Parathyroid adenoma (tissue), 2 donors: ENCODE data around the gene CPSF2.
A peak's percentile ranks its signal among the peaks of the same experiment; 100 is the strongest.

Source experiments
- H2AFZ ChIP-seq: fragments of 300-600 bp; sonication (generic); one replicate; pipeline ENCODE4 v1.7.0; 2017; ENCODE audit warnings: antibody characterized with exemption, mild to moderate bottlenecking
- H3K27ac ChIP-seq: fragments of 300-600 bp; sonication (generic); one replicate; pipeline ENCODE4 v1.7.0; 2017
- H3K27me3 ChIP-seq: fragments of 300-600 bp; sonication (generic); one replicate; pipeline ENCODE4 v1.7.0; 2017; ENCODE audit warnings: low read length; ENCODE audit not compliant: control insufficient read depth, insufficient read depth
- H3K36me3 ChIP-seq: fragments of 300-600 bp; sonication (generic); one replicate; pipeline ENCODE4 v1.7.0; 2017; ENCODE audit warnings: low read length; ENCODE audit not compliant: control insufficient read depth, insufficient read depth
- H3K4me1 ChIP-seq: fragments of 300-600 bp; sonication (generic); one replicate; pipeline ENCODE4 v1.7.0; 2017; ENCODE audit warnings: control low read depth
- H3K4me2 ChIP-seq: fragments of 300-600 bp; sonication (generic); one replicate; pipeline ENCODE4 v1.7.0; 2017; ENCODE audit warnings: low read length
- H3K4me3 ChIP-seq: fragments of 300-600 bp; sonication (generic); one replicate; pipeline ENCODE4 v1.7.0; 2017; ENCODE audit warnings: low read depth, low read length
- H3K79me2 ChIP-seq: fragments of 300-600 bp; sonication (generic); one replicate; pipeline ENCODE4 v1.7.0; 2017; ENCODE audit warnings: control low read depth
- H3K9ac ChIP-seq: fragments of 300-600 bp; sonication (generic); one replicate; pipeline ENCODE4 v1.7.0; 2017; ENCODE audit warnings: mild to moderate bottlenecking
- H3K9me3 ChIP-seq: fragments of 300-600 bp; sonication (generic); one replicate; pipeline ENCODE4 v1.7.0; 2017; ENCODE audit warnings: low read length; ENCODE audit not compliant: control insufficient read depth
- TF ChIP-seq, protein P1 (sequence below): fragments of 300-600 bp; sonication (generic); IDR thresholded peaks from one replicate; pipeline ENCODE4 v1.7.0; 2017; ENCODE audit warnings: antibody characterized with exemption, mild to moderate bottlenecking
- donor health status: primary hyperparathyroidism.

The CPSF2 gene

GRCh38 chr14:92122761-92123160, 992 bp downstream of the CPSF2 start:
- peak overlapping the region; percentile 99 for H2AFZ ChIP-seq
- H3K27ac ChIP-seq, result peak overlapping the region; percentile 93
- H3K9me3 ChIP-seq, result no peaks in the 10 kb centered on the region
- H3K4me1 ChIP-seq, result peaks cover 3% of the 10 kb centered on the region
- H3K9ac ChIP-seq, result peak overlapping the region; percentile 88
- H3K79me2 ChIP-seq, result peaks cover 5% of the 10 kb centered on the region
- H3K27me3 ChIP-seq, result no peaks in the 10 kb centered on the region
- H3K4me2 ChIP-seq, result peak overlapping the region; percentile 84
- H3K36me3 ChIP-seq, result no peaks in the 10 kb centered on the region
- TF ChIP-seq, protein P1, sequence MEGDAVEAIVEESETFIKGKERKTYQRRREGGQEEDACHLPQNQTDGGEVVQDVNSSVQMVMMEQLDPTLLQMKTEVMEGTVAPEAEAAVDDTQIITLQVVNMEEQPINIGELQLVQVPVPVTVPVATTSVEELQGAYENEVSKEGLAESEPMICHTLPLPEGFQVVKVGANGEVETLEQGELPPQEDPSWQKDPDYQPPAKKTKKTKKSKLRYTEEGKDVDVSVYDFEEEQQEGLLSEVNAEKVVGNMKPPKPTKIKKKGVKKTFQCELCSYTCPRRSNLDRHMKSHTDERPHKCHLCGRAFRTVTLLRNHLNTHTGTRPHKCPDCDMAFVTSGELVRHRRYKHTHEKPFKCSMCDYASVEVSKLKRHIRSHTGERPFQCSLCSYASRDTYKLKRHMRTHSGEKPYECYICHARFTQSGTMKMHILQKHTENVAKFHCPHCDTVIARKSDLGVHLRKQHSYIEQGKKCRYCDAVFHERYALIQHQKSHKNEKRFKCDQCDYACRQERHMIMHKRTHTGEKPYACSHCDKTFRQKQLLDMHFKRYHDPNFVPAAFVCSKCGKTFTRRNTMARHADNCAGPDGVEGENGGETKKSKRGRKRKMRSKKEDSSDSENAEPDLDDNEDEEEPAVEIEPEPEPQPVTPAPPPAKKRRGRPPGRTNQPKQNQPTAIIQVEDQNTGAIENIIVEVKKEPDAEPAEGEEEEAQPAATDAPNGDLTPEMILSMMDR, result no peak
- peak overlapping the region; percentile 84 for H3K4me3 ChIP-seq

DNA sequence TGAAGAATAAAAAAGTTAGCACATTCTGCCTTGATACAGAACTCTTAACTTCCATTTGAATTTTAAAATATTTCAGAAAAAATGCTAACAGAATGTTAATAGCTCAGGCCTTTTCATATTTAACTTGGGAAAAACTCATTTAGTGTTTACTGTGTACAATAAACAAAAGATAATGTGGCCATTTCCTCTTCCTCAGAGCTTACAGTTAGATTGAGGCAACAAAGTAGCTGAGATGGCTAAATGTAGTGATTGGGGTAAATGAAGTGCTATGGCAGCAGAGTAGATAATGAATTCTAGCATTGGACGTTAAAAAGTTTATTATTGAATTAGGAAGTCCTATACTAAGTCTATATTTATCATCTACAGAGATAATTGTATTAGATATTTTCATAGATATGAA, 12.7 kb downstream of the CPSF2 start:
- H2AFZ ChIP-seq, result no peak overlapping the region
- H3K4me2 ChIP-seq, result no peak overlapping the region
- no peaks in the 10 kb centered on the region for H3K27me3 ChIP-seq
- TF ChIP-seq, protein P1, result no peak
- no peaks in the 10 kb centered on the region for H3K4me1 ChIP-seq
- H3K27ac ChIP-seq, result no peak overlapping the region
- no peaks in the 10 kb centered on the region for H3K9me3 ChIP-seq
- H3K36me3 ChIP-seq, result no peaks in the 10 kb centered on the region
- no peaks in the 10 kb centered on the region for H3K79me2 ChIP-seq
- no peak overlapping the region for H3K9ac ChIP-seq
- no peak overlapping the region for H3K4me3 ChIP-seq

DNA sequence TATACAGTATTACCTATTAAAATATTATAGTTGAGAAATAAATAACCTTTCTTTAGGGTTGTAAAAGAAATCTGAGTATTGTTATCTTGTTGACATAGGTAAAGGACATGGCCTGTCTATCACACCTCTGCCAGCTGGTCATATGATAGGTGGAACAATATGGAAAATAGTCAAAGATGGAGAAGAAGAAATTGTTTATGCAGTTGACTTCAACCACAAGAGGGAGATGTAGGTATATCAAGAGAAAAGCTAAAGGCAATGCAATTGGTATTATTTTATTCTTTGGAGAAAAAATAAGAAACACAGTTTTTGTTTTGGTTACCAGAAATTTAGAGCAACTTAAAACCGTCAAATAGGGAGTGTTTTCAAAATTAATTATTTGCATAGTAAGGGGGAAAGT, 13.5 kb downstream of the CPSF2 start:
- Histone ChIP-seq H3K4me1 (no peaks in the 10 kb centered on the region), H3K9me3 (no peaks in the 10 kb centered on the region), H2AFZ (no peak overlapping the region), H3K27ac (no peak overlapping the region), H3K4me2 (no peak overlapping the region), H3K79me2 (no peaks in the 10 kb centered on the region), H3K9ac (no peak overlapping the region), H3K27me3 (no peaks in the 10 kb centered on the region), H3K36me3 (no peaks in the 10 kb centered on the region), H3K4me3 (no peak overlapping the region)
- TF ChIP-seq, protein P1, result peak; percentile 39

- no peaks in the 10 kb centered on the region for H3K79me2 ChIP-seq
- H3K4me3 ChIP-seq, result no peak overlapping the region
- H3K4me2 ChIP-seq, result no peak overlapping the region
- H3K36me3 ChIP-seq, result no peaks in the 10 kb centered on the region
- no peak overlapping the region for H3K27ac ChIP-seq
- no peaks in the 10 kb centered on the region for H3K27me3 ChIP-seq
- H2AFZ ChIP-seq, result no peak overlapping the region
- H3K9ac ChIP-seq, result no peak overlapping the region
- H3K9me3 ChIP-seq, result no peaks in the 10 kb centered on the region
- TF ChIP-seq, protein P1, result no peak
- no peaks in the 10 kb centered on the region for H3K4me1 ChIP-seq
These were observed 21.5 kb downstream of the CPSF2 start for GRCh38 chr14:92143309-92143708.

DNA sequence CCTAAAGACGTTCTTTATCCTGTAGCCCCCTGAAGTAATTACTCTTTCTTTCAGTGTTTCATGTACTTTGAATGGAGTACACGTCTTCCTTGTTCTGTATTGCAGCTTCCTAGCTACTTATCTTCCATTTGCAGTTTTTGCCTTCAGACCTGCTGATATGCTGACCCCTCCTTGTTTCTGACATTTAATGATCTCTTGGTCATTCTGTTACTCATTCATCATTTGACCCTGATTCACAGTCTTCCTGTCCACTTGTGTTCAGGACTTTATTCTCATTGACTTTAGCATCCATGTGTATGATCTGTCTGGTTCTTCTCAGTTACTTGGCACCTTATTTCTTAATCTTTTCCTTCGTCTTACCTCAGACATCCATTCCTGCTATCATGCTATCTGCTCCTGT, 22.2 kb downstream of the CPSF2 start:
- Histone ChIP-seq H3K36me3 (no peaks in the 10 kb centered on the region), H3K9me3 (no peaks in the 10 kb centered on the region)
- TF ChIP-seq, protein P1, result no peak

More for the DNA sequence above, 22.2 kb downstream of the CPSF2 start:
- no peak overlapping the region for H2AFZ ChIP-seq
- no peak overlapping the region for H3K9ac ChIP-seq
- H3K27me3 ChIP-seq, result no peaks in the 10 kb centered on the region
- no peak overlapping the region for H3K27ac ChIP-seq
- H3K4me1 ChIP-seq, result no peaks in the 10 kb centered on the region
- no peak overlapping the region for H3K4me2 ChIP-seq
- no peaks in the 10 kb centered on the region for H3K79me2 ChIP-seq
- no peak overlapping the region for H3K4me3 ChIP-seq
